Islet of Langerhans (tissue), 1 donor: Measurements from ENCODE around the gene P2RX2.

Source experiments
- FAIRE-seq: peaks from one replicate; lab custom pipeline; 2011; peaks lifted over from hg19 to GRCh38; lab: Jason Lieb, UNC

The P2RX2 gene

DNA sequence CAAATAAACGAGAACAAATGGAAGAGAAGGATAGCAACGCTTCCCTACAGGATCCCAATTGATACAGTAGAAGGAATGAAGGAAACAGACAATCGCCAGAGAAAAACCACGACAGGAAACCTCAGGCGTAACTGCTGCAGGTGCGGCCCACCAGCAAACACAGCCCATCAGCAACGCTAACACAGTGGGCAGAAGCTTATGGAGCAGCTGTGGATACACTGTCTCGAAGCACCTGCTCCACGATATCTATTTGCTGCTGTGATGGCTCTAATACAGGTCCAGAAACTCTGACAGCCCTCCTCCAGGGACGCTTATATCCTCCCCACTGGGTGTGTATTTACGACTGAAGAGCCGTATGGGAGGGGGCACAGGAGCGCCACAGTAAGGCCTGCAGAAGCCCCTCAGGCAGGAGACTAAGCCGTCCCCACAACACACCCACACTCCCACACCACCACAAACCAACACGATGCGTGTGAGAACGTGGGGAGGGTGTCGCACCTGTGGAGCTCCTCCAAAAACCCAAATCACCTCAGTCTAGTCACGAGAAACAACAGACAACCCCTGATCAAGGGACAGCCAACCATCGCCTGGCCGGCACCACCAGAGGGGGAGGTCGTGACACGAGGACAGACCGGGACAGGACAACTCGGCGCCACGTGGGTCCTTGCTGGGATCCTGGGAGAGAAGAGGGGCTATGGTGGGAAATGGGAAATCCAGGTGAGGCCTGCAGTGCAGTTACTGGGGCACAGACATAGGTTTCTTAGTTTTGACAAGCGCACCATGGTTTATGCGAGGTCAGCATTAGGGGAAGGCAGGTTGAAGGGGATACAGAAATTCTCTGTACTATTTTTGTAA, 44.6 kb downstream of the P2RX2 start:
- FAIRE-seq, result no peak

DNA sequence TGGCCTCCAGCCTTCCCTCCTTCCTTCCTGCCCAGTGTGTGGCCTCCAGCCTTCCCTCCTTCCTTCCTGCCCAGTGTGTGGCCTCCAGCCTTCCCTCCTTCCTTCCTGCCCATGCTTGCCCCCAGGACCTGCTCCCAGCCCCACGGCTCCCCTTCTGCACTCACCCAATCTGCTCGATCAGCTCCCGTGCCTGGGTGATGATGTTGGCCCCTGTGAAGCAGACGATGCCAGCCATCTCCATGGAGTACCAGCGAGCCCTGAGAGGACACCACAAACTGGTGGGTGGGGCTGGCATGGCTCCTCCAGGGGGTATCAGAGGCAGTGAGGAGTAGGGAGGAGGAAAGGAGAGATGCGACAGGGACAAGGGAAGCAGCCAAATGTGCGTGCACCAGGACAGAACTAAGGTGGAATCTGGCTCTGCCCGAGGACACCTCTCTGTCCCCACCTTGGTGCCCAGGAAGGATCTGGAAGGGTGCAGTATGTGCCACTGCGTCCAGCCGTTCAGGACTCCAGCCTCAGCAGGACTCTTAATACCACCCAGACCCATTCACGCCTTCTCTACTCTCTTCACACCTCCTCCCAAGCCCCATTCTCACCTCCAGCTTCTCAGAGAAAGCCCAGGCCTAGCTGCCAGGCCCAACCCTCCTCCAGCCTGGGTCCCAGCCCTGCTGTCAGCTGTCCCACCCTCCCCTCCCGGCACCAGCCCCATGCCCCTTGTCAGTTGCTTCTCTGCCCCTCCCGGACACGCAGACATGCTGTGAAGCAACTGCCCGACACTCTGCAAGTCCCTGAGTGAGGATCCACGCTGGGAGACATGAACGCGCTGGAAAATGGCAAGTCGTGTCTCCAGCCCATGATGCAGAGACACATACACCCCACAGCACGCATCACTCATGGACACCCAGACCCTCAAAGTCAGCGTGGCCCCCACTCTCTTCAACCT, 45.9 kb downstream of the P2RX2 start:
- FAIRE-seq, result no peak

- FAIRE-seq, result no peak
These were observed 46.5 kb downstream of the P2RX2 start for GRCh38 chr12:132665149-132665491.

DNA sequence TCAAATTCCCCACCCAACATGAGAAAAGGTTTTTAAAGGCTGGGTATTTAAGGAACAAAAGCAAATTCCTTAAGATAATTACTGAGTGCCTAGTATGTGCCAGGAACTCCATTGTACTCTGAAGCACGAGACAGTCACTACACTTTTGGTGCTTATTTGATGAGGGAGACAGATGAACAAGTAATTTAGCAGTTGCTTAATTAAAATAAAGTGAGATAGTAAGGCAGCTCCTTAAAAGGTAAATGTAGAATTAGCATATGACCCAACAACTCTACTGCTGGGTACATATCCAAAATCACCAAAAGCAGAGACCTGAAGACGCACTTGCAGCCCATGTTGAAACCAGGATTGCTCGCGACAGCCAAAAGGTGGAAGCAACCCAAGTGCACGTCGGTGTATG, 47.2 kb downstream of the P2RX2 start:
- no peak for FAIRE-seq

DNA sequence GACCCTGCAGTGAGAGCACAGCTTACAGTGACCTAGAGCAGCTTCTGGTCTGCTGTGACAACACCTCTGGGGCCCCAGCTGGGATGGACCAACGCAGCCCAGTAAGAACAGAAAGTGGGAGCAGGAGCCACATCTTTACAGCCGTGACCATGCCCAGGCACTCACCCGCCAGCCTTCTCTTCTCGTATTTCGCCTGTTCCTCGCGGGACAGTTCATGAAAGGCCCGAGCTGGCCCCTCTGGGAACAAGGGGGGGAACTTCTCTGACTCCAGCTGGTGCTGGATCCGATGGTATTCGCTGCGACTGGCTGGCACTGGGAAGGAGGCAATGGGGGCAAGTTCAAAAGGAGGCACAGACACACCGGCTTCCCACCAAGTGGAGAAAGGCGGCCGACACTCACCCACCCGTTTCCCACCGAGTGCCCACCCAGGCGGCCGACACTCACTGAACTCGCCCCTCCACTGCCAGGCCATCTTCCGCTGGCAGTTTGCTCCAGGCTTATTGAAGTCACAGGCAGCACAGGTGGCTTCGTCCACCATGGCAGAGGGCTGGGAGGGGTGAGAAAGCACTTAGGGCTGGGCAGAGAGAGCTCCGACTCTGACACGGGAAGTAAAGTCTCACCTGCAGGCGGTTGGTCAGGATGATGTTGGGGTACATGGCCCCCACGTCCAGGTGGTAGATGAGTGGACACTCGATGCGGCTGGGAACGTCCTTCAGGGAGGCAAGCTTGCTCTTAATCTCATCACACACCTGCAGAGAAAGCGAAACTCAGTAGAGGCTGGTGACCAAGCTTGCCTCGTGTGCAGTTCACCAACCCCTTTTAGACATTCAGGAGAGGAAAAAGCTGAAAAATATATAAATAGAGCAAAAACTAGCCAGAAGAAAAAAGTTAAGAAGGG, 49.9 kb downstream of the P2RX2 start:
- no peak for FAIRE-seq

DNA sequence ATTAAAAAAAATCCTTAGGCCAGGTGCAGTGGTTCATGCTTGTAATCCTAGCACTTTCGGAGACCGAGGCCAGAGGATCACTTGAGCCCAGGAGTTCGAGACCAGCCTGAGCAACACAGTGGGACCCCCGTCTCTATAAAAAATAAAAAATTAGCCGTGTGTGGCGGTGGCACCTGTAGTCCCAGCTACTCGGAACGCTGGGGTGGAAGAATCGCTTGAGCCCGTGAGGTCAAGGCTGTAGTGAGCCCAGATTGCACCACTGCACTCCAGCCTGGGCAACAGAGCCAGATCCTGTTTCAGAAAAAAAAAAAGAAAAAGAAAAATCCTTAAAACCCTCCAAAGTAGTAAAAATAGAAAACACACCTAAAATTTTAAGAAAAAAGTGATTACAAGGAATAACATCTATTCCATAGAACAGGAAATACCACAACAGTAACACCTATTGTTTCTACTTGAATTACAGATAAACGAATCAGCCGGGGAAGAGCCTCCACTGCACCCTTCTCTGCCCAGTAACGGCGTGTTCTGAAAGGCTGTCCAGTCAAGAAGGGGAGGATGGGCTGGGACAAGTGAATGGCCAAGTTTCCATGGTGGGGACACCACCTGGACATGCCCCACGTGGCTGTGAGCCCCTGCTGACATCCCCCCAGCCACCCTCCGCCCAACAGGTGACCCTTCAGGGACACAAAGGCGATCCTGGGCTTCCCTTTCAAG, 50.7 kb downstream of the P2RX2 start:
- FAIRE-seq, result no peak
